Activated CD4-positive, alpha-beta memory T cell treated with anti-CD3 and anti-CD28 coated beads, Interleukin-2, amount 10 ng/mL, durations not matched to agents 7 days and 5 days (primary cell): ENCODE results near the gene GGT7. TPM values are rescaled to one million over a fixed set of nuclear protein-coding genes. Genes with fewer than 3 reads are reported as not detected.

Source experiments
- CTCF ChIA-PET: fragments of 350-600 bp; sonication (Branson Sonifier 250); formaldehyde crosslinking; loops from one replicate; lab custom pipeline; 2021; ENCODE audit warnings: antibody characterized with exemption, inconsistent platforms; lab: Charles Lee
- POLR2A ChIA-PET: fragments of 350-600 bp; sonication (Branson Sonifier 250); formaldehyde crosslinking; loops from one replicate; lab custom pipeline; 2021; ENCODE audit warnings: antibody characterized with exemption; lab: Charles Lee
- DNase-seq: peaks from one replicate; pipeline ENCODE4 v3.0.0-alpha.2; 2020
- H3K27ac Mint-ChIP-seq: one replicate; pipeline ENCODE4 v1.8.0; 2021; ENCODE audit warnings: mild to moderate bottlenecking, mixed read lengths
- H3K27me3 Mint-ChIP-seq: one replicate; pipeline ENCODE4 v1.8.0; 2021; ENCODE audit warnings: mixed read lengths
- H3K36me3 Mint-ChIP-seq: one replicate; pipeline ENCODE4 v1.8.0; 2021; ENCODE audit warnings: low read depth, mixed read lengths
- H3K4me1 Mint-ChIP-seq: one replicate; pipeline ENCODE4 v1.8.0; 2021; ENCODE audit warnings: mixed read lengths
- H3K4me3 Mint-ChIP-seq: one replicate; pipeline ENCODE4 v1.8.0; 2021; ENCODE audit warnings: mild to moderate bottlenecking, mixed read lengths
- H3K9me3 Mint-ChIP-seq: one replicate; pipeline ENCODE4 v1.8.0; 2021; ENCODE audit warnings: mixed read lengths
- total RNA-seq, 2 experiments: library from RNA; stranded (reverse); gene quantifications; one replicate each; pipeline ENCODE4 v1.2.3, GENCODE V29; 2021

GGT7 gene
- total RNA-seq, 2 experiments from 2014 or later = 5.7 to 5.9 TPM

- DNase-seq = no peak
- H3K27me3 Mint-ChIP-seq = no peaks in the 10 kb centered on the region
- H3K36me3 Mint-ChIP-seq = peaks cover 33% of the 10 kb centered on the region
- H3K9me3 Mint-ChIP-seq = no peaks in the 10 kb centered on the region
- POLR2A ChIA-PET = interaction anchor here (0.6 to 1.1 kb wide), 3 partner anchors 38 to 1149 kb away, joined by 3 to 4 read pairs (median 3); no protein-coding TSS in a partner anchor
- H3K27ac Mint-ChIP-seq = no peak overlapping the region
- peaks cover 54% of the 10 kb centered on the region for H3K4me1 Mint-ChIP-seq
- no peak overlapping the region for H3K4me3 Mint-ChIP-seq
- CTCF ChIA-PET = interaction anchor here (0.7 to 1.2 kb wide), 3 partner anchors 10 to 277 kb away, joined by 3 to 4 read pairs (median 3); no protein-coding TSS in a partner anchor
Observed at GRCh38 chr20:34880215-34880850, 7.7 kb upstream of the GGT7 start.

- Mint-ChIP-seq H3K36me3 (peaks cover 11% of the 10 kb centered on the region), H3K27ac (peak within 1 kb of the TSS; percentile 77), H3K4me1 (peaks cover 69% of the 10 kb centered on the region), H3K4me3 (peak within 1 kb of the TSS; percentile 93), H3K27me3 (peaks cover 2% of the 10 kb centered on the region), H3K9me3 (no peaks in the 10 kb centered on the region)
- peak; percentile 99 for DNase-seq
- ChIA-PET POLR2A (interaction anchor here (0.8 to 3.8 kb wide), 17 partner anchors 10 to 883 kb away, joined by 3 to 37 read pairs (median 4); partner anchors contain the start of genes EDEM2, GSS, MYH7B and TRPC4AP), CTCF (interaction anchor here (0.6 to 5.4 kb wide), 14 partner anchors 12 to 268 kb away, joined by 3 to 100 read pairs (median 5); partner anchors contain the start of genes GSS, MYH7B and TRPC4AP)
Observed at GRCh38 chr20:34876406-34877282, 4.0 kb upstream of the GGT7 start, which contains the start of gene ACSS2. Gene ACSS2 (plus strand): TSS chr20:34876612. CDS start chr20:34876646, 34 bp downstream.

- no peak for DNase-seq
- Mint-ChIP-seq H3K9me3 (no peaks in the 10 kb centered on the region), H3K27me3 (peaks cover 2% of the 10 kb centered on the region), H3K36me3 (peaks cover 7% of the 10 kb centered on the region), H3K27ac (peak overlapping the region; percentile 77), H3K4me1 (peaks cover 70% of the 10 kb centered on the region), H3K4me3 (peak overlapping the region; percentile 93)
- ChIA-PET CTCF (interaction anchor here (0.7 to 5.4 kb wide), 15 partner anchors 12 to 271 kb away, joined by 3 to 100 read pairs (median 5); partner anchors contain the start of genes EDEM2, GSS, MYH7B and TRPC4AP), POLR2A (interaction anchor here (1.0 to 3.8 kb wide), 16 partner anchors 15 to 883 kb away, joined by 3 to 37 read pairs (median 4); partner anchors contain the start of genes EDEM2, GSS, MYH7B and TRPC4AP)
Observed at GRCh38 chr20:34875642-34876405, 3.2 kb upstream of the GGT7 start.

GRCh38 chr20:34874094-34874654 lies 1.5 kb upstream of the GGT7 start:
- DNase-seq = peak; percentile 73
- ChIA-PET POLR2A (interaction anchor here (0.8 to 3.8 kb wide), 5 partner anchors 43 to 218 kb away, joined by 4 to 37 read pairs (median 13); partner anchors contain the start of genes GSS, MYH7B and TRPC4AP), CTCF (interaction anchor here (0.7 to 5.4 kb wide), 20 partner anchors 9 to 432 kb away, joined by 3 to 100 read pairs (median 4); partner anchors contain the start of genes EDEM2, GSS and MYH7B)
- Mint-ChIP-seq H3K27ac (peak overlapping the region; percentile 21), H3K4me3 (peak overlapping the region; percentile 74), H3K9me3 (no peaks in the 10 kb centered on the region), H3K36me3 (peaks cover 6% of the 10 kb centered on the region), H3K27me3 (peaks cover 4% of the 10 kb centered on the region), H3K4me1 (peaks cover 64% of the 10 kb centered on the region)

- Mint-ChIP-seq H3K9me3 (no peaks in the 10 kb centered on the region), H3K4me3 (peak overlapping the region; percentile 74), H3K27ac (no peak overlapping the region), H3K36me3 (peaks cover 4% of the 10 kb centered on the region), H3K27me3 (peaks cover 4% of the 10 kb centered on the region), H3K4me1 (peaks cover 63% of the 10 kb centered on the region)
- ChIA-PET POLR2A (interaction anchor here (0.8 to 3.8 kb wide), 4 partner anchors 44 to 83 kb away, joined by 4 to 37 read pairs (median 4); partner anchors contain the start of genes GSS and MYH7B), CTCF (interaction anchor here (0.5 to 5.4 kb wide), 25 partner anchors 9 to 432 kb away, joined by 3 to 100 read pairs (median 4); partner anchors contain the start of genes EDEM2, GSS and MYH7B)
- no peak for DNase-seq
Observed at GRCh38 chr20:34873583-34874093, 982 bp upstream of the GGT7 start.

- Mint-ChIP-seq H3K9me3 (no peaks in the 10 kb centered on the region), H3K4me3 (peak overlapping the region; percentile 51), H3K36me3 (no peaks in the 10 kb centered on the region), H3K4me1 (peaks cover 52% of the 10 kb centered on the region), H3K27ac (peak overlapping the region; percentile 55), H3K27me3 (peaks cover 4% of the 10 kb centered on the region)
- DNase-seq = no peak
- POLR2A ChIA-PET = interaction anchor here (1.0 to 1.4 kb wide), 3 partner anchors 14 to 85 kb away, joined by 3 to 5 read pairs (median 3); no protein-coding TSS in a partner anchor
- CTCF ChIA-PET = interaction anchor here (0.9 to 5.4 kb wide), 9 partner anchors 10 to 275 kb away, joined by 3 to 100 read pairs (median 3); partner anchors contain the start of genes EDEM2, GSS and MYH7B
Observed at GRCh38 chr20:34871966-34872621, 562 bp downstream of the GGT7 start.

GRCh38 chr20:34871320-34871926 lies 1.2 kb downstream of the GGT7 start:
- CTCF ChIA-PET = no interaction called here
- Mint-ChIP-seq H3K27me3 (peaks cover 4% of the 10 kb centered on the region), H3K9me3 (no peaks in the 10 kb centered on the region), H3K27ac (no peak overlapping the region), H3K4me3 (no peak overlapping the region), H3K4me1 (peaks cover 48% of the 10 kb centered on the region), H3K36me3 (no peaks in the 10 kb centered on the region)
- no peak for DNase-seq
- POLR2A ChIA-PET = interaction anchor here (1.2 kb wide), 1 partner anchor 11 kb away, joined by 3 read pairs; no protein-coding TSS in a partner anchor

- H3K9me3 Mint-ChIP-seq = no peaks in the 10 kb centered on the region
- no peak for DNase-seq
- CTCF ChIA-PET = interaction anchor here (0.9 to 1.0 kb wide), 2 partner anchors 9 to 10 kb away, joined by 3 read pairs; partner anchors contain the start of gene GGT7
- H3K27ac Mint-ChIP-seq = no peak overlapping the region
- H3K4me1 Mint-ChIP-seq = peaks cover 6% of the 10 kb centered on the region
- H3K4me3 Mint-ChIP-seq = no peak overlapping the region
- no peaks in the 10 kb centered on the region for H3K36me3 Mint-ChIP-seq
- H3K27me3 Mint-ChIP-seq = no peaks in the 10 kb centered on the region
- POLR2A ChIA-PET = no interaction called here
Observed at GRCh38 chr20:34864216-34864615, 8.4 kb downstream of the GGT7 start.

- Mint-ChIP-seq H3K9me3 (no peaks in the 10 kb centered on the region), H3K27me3 (no peaks in the 10 kb centered on the region), H3K4me1 (peaks cover 6% of the 10 kb centered on the region), H3K36me3 (no peaks in the 10 kb centered on the region), H3K27ac (no peak overlapping the region), H3K4me3 (no peak overlapping the region)
- DNase-seq = no peak
- POLR2A ChIA-PET = no interaction called here
- CTCF ChIA-PET = interaction anchor here (1.0 kb wide), 1 partner anchor 9 kb away, joined by 3 read pairs; the partner anchor contains the start of gene GGT7
Observed at GRCh38 chr20:34863421-34863965, 9.2 kb downstream of the GGT7 start.

- no peaks in the 10 kb centered on the region for H3K9me3 Mint-ChIP-seq
- H3K4me1 Mint-ChIP-seq = peaks cover 6% of the 10 kb centered on the region
- ChIA-PET CTCF (interaction anchor here (0.6 to 1.3 kb wide), 2 partner anchors 93 to 322 kb away, joined by 3 read pairs; partner anchors contain the start of genes GSS and MYH7B), POLR2A (no interaction called here)
- H3K27ac Mint-ChIP-seq = no peak overlapping the region
- DNase-seq = no peak
- H3K4me3 Mint-ChIP-seq = no peak overlapping the region
- H3K27me3 Mint-ChIP-seq = no peaks in the 10 kb centered on the region
- no peaks in the 10 kb centered on the region for H3K36me3 Mint-ChIP-seq
Observed at GRCh38 chr20:34862724-34863123, 9.9 kb downstream of the GGT7 start.
